SU-DHL-6 (cell line): ENCODE measurements around the gene PGC.

ENCODE experiments used
- CTCF ChIP-seq: fragments of 200-600 bp; sonication (generic); IDR thresholded peaks from one replicate; pipeline ENCODE4 v1.5.1; 2017; ENCODE audit warnings: antibody characterized with exemption, mild to moderate bottlenecking, low read length, moderate library complexity; ENCODE audit not compliant: insufficient read depth, poor library complexity, severe bottlenecking
- EZH2phosphoT487 ChIP-seq: fragments of 200-600 bp; sonication (generic), shearing (Covaris generic); conservative IDR thresholded peaks from 2 replicates; pipeline ENCODE4 v1.6.1; 2018; ENCODE audit warnings: mild to moderate bottlenecking, antibody characterized with exemption, low read length, moderate library complexity, mixed read lengths

GRCh38 chr6:41791305-41791704 lies 44.1 kb upstream of the PGC start:
- no peak for TF ChIP-seq CTCF
- TF ChIP-seq EZH2phosphoT487, result no peak
